ENCODE data around the gene DEF6.
"Not testable (repeated sequence)": the region's sequence is repeated elsewhere in the genome, so short reads cannot be mapped to it uniquely, and the experiment has no call there.

DNA sequence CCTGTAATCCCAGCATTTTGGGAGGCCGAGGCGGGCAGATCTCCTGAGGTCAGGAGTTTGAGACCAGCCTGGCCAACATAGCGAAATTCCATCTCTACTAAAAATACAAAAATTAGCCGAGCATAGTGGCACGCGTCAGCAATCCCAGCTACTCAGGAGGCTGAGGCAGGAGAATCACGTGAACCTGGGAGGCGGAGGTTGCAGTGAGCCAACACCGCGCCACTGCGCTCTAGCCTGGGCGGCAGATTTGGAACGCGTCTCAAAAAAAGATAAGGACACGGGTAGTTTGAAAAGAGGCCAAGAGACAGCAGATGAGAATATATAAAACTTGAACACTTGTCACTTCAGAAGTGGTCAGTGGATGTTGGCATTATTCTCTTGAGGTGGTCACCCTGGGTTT lies 9.5 kb downstream of the DEF6 start:
- TF ChIP-seq, protein P1, sequence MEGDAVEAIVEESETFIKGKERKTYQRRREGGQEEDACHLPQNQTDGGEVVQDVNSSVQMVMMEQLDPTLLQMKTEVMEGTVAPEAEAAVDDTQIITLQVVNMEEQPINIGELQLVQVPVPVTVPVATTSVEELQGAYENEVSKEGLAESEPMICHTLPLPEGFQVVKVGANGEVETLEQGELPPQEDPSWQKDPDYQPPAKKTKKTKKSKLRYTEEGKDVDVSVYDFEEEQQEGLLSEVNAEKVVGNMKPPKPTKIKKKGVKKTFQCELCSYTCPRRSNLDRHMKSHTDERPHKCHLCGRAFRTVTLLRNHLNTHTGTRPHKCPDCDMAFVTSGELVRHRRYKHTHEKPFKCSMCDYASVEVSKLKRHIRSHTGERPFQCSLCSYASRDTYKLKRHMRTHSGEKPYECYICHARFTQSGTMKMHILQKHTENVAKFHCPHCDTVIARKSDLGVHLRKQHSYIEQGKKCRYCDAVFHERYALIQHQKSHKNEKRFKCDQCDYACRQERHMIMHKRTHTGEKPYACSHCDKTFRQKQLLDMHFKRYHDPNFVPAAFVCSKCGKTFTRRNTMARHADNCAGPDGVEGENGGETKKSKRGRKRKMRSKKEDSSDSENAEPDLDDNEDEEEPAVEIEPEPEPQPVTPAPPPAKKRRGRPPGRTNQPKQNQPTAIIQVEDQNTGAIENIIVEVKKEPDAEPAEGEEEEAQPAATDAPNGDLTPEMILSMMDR (conservative IDR thresholded peaks at IDR 0.05; ENCODE audit: low read length) = not testable (repeated sequence)
- TF ChIP-seq EZH2phosphoT487 (IDR thresholded peaks at IDR 0.05; ENCODE audit: borderline replicate concordance) = not testable (repeated sequence)

Data from Loucy (cell line).